Subcutaneous preadipocyte (primary cell): ENCODE results near the gene SMR3A. TPM values are rescaled to one million over a fixed set of nuclear protein-coding genes. Genes with fewer than 3 reads are reported as not detected.

ENCODE experiments used
- total RNA-seq: library from RNA; depleted of rRNA; stranded (reverse); fragments of >200 nt; gene quantifications from 2 replicates; pipeline ENCODE4 v1.2.3, GENCODE V29; 2012

SMR3A gene
- total RNA-seq: not detected in 2 replicates

GRCh38 chr4:70360460-70360859 is at the start of gene SMR3A:
SMR3A (plus strand) TSS chr4:70360760; CDS start chr4:70362116, 1,356 bp downstream.

GRCh38 chr4:70334681-70335080 is 25.9 kb upstream of the SMR3A start, which contains the start of gene CABS1:
CABS1 (plus strand) TSS chr4:70334981; CDS start chr4:70335040, 59 bp downstream.

GRCh38 chr4:70382691-70383181 is 22.2 kb downstream of the SMR3A start, which contains the start of gene SMR3B:
SMR3B (plus strand) TSS chr4:70383131; CDS start chr4:70384511, 1,380 bp downstream.

GRCh38 chr4:70397580-70397979 is 37.0 kb downstream of the SMR3A start, which contains the start of gene OPRPN:
OPRPN (plus strand) TSS chr4:70397940; CDS start chr4:70399286, 1,346 bp downstream.

Other genes starting within 250 kb of the SMR3A start
- gene PRR27, start 206.5 kb upstream of the SMR3A start, total RNA-seq: not detected in 2 replicates
- not detected in 2 replicates for gene ODAM, start 165.0 kb upstream of the SMR3A start, total RNA-seq
- not detected in 2 replicates for gene FDCSP, start 134.6 kb upstream of the SMR3A start, total RNA-seq
- not detected in 2 replicates for gene CSN3, start 118.2 kb upstream of the SMR3A start, total RNA-seq
- gene CABS1, start 25.8 kb upstream of the SMR3A start, total RNA-seq: not detected in 2 replicates
- gene SMR3B, start 22.4 kb downstream of the SMR3A start, total RNA-seq: not detected in 2 replicates
- not detected in 2 replicates for gene OPRPN, start 37.2 kb downstream of the SMR3A start, total RNA-seq
- gene MUC7, start 111.4 kb downstream of the SMR3A start, total RNA-seq: not detected in 2 replicates
- not detected in 2 replicates for gene AMTN, start 157.8 kb downstream of the SMR3A start, total RNA-seq
- not detected in 2 replicates for gene AMBN, start 231.5 kb downstream of the SMR3A start, total RNA-seq